Activated CD4-positive, alpha-beta T cell treated with anti-CD3 and anti-CD28 coated beads for 24 hours (primary cell): ENCODE results near the gene NECTIN2.
A peak's percentile ranks its signal among the peaks of the same experiment; 100 is the strongest.
"Not testable (repeated sequence)": the region's sequence is repeated elsewhere in the genome, so short reads cannot be mapped to it uniquely, and the experiment has no call there.

Experiments used
- DNase-seq, 2 donors: peaks; one replicate each; pipeline ENCODE4 v3.0.0-alpha.2; 2020; ENCODE audit warnings: low read depth in 2 of 2

NECTIN2 gene

DNA sequence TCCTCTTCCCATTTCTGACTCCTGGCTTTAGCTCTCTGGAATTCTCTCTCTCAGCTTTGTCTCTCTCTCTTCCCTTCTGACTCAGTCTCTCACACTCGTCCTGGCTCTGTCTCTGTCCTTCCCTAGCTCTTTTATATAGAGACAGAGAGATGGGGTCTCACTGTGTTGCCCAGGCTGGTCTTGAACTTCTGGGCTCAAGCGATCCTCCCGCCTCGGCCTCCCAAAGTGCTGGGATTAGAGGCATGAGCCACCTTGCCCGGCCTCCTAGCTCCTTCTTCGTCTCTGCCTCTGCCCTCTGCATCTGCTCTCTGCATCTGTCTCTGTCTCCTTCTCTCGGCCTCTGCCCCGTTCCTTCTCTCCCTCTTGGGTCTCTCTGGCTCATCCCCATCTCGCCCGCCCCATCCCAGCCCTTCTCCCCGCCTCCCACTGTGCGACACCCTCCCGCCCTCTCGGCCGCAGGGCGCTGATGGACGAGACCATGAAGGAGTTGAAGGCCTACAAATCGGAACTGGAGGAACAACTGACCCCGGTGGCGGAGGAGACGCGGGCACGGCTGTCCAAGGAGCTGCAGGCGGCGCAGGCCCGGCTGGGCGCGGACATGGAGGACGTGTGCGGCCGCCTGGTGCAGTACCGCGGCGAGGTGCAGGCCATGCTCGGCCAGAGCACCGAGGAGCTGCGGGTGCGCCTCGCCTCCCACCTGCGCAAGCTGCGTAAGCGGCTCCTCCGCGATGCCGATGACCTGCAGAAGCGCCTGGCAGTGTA, 62.2 kb downstream of the NECTIN2 start:
- no peak for DNase-seq

GRCh38 chr19:44908836-44909261, 62.8 kb downstream of the NECTIN2 start:
- no peak for DNase-seq

DNA sequence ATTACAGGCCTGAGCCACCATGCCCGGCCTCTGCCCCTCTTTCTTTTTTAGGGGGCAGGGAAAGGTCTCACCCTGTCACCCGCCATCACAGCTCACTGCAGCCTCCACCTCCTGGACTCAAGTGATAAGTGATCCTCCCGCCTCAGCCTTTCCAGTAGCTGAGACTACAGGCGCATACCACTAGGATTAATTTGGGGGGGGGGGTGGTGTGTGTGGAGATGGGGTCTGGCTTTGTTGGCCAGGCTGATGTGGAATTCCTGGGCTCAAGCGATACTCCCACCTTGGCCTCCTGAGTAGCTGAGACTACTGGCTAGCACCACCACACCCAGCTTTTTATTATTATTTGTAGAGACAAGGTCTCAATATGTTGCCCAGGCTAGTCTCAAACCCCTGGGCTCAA, 63.7 kb downstream of the NECTIN2 start:
- no peak for DNase-seq

GRCh38 chr19:44911896-44912295, 65.8 kb downstream of the NECTIN2 start:
- DNase-seq, result not testable (repeated sequence)

DNA sequence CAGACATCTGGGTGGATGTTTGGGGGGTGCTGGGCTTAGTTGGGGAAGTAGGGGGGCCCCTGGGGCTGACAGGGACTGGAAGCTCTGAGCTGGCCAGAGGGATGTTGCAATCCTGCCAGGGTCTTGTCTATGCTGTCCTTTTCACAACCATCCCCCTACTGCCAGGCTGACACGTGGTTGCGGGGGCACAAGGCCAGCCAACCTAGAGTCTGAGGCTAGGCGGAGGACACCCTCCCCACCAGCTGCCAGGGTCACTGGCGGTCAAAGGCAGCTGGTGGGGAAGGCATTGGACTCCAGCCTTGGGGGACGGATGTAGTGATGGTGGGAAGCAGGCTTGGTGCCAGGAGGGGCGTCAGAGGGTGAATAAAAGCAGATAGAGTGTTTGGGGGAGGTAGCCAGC, 66.8 kb downstream of the NECTIN2 start:
- no peak for DNase-seq

DNA sequence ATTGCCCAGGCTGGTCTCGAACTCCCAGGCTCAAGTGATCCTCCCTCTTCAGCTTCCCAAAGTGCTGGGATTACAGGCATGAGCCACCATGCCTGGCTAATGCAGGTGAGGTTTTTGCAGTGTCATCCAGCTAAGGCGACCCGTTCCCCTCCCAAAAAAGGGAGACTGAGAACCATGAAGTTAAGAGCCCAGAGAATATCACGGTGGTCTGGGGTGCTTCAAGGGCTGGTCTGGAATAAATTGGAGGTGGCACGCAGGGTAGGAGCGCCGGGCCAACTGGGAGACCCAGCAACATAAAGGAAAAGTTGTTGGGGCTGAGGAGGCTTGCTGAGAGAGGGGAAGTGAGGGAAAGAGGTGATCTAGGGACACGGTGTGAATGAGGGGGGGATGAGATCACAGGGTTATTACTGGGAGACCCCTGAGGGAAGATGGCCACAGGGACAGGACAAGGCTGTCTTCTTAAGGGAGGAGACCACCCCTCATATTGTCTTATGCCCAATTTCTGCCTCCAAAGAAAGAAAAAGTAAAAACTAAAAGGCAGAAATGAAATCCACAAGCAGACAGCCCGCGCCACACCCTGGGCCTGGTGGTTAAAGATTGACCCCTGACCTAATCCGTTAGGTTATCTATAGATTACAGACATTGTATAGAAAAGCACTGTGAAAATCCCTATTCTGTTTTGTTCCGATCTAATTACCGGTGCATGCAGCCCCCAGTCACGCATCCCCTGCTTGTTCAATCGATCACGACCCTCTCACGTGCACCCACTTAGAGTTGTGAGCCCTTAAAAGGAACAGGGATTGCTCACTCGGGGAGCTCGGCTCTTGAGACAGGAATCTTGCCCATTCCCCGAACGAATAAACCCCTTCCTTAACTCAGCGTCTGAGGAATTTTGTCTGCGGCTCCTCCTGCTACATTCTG, 67.7 kb downstream of the NECTIN2 start:
- not testable (repeated sequence) for DNase-seq

DNA sequence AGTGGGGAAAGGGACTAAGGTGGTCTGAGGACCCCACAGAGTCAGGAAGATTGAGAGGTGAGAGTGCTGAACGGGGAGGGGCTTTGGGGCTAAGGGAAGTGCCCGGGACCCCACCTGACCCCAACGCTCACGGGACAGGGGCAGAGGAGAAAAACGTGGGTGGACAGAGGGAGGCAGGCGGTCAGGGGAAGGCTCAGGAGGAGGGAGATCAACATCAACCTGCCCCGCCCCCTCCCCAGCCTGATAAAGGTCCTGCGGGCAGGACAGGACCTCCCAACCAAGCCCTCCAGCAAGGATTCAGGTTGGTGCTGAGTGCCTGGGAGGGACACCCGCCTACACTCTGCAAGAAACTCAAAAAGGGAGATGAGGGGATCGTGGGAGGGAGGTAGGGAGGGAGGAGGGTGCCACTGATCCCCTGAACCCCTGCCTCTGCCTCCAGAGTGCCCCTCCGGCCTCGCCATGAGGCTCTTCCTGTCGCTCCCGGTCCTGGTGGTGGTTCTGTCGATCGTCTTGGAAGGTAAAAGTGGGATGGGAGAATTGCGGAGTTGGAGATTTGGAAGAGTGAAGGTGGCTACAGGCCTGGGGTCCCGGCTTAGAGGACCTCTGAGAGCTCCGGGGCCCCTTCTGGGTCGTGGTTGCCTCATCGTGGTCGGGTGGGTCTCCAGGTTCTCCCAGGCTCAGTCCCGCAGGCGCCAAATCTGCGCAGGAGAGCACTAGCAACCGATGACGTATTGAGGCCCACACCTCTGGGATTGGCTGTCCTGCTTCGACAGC, 68.5 kb downstream of the NECTIN2 start, which contains the start of gene APOC1:
APOC1 (plus strand) TSS at position 176 of the 774 bp plus-strand sequence; CDS start at position 460, 284 bp downstream.
- DNase-seq, result peak; percentile 55 to 72

DNA sequence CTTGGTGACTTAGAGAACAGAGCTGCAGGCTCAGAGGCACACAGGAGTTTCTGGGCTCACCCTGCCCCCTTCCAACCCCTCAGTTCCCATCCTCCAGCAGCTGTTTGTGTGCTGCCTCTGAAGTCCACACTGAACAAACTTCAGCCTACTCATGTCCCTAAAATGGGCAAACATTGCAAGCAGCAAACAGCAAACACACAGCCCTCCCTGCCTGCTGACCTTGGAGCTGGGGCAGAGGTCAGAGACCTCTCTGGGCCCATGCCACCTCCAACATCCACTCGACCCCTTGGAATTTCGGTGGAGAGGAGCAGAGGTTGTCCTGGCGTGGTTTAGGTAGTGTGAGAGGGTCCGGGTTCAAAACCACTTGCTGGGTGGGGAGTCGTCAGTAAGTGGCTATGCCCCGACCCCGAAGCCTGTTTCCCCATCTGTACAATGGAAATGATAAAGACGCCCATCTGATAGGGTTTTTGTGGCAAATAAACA, 78.2 kb downstream of the NECTIN2 start:
- DNase-seq, result no peak

GRCh38 chr19:44925114-44925891, 79.2 kb downstream of the NECTIN2 start:
- no peak for DNase-seq

DNA sequence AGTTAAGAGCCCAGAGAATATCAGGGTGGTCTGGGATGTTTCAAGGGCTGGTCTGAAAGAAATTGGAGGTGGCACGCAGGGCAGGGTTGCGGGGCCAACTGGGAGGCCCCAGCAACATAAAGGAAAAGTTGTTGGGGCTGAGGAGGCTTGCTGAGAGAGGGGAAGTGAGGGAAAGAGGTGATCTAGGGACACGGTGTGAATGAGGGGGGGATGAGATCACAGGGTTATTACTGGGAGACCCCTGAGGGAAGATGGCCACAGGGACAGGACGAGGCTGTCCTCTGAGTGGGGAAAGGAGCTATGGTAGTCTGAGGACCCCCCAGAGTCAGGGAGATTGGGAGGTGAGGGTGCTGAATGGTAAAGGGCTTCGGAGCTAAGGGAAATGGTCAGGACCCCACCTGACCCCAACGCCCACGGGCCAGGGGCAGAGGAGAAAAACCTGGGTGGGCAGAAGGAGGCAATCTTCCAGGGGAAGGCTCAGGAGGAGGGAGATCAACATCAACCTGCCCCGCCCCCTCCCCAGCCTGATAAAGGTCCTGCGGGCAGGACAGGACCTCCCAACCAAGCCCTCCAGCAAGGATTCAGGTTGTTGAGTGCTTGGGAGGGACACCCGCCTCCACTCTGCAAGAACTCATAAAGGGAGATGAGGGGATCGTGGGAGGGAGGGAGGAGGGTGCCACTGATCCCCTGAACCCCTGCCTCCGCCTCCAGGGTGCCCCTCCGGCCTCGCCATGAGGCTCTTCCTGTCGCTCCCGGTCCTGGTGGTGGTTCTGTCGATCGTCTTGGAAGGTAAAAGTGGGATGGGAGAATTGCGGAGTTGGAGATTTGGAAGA, 80.4 kb downstream of the NECTIN2 start:
- DNase-seq, result not testable (repeated sequence)

DNA sequence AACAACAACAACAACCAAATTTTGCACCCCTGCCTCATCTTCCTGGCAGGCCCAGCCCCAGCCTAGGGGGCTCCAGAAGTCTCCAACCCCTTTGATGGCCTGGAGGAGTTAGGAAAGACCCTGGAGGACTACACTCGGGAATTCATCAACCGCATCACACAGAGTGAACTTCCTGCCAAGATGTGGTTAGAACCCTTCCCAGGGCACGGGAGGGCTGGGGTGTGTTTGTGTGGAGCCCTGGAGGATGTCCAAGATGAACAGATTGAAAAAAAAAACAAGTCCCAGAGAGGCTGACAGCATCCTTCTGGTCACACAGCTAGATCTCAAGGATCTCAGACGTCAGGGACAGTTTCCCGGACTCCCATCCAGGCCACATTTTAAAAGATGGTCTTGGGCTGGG, 81.6 kb downstream of the NECTIN2 start:
- no peak for DNase-seq

DNA sequence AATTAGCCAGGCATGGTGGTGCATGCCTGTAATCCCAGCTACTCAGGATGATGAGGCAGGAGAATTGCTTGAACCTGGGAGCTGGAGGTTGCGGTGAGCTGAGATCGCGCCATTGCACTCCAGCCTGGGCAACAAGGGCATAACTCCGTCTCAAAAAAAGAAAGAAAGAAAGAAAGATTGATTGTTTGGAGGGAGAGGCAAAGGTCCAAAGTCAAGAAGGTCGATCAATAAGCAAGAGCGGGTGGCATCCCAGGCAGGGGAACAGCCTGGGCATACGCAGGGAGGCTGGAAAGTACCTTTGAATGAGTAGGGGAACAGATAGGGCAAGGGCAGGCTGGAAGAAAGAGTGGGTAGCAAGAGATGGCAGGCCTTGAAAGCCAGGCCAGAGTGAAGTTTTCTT, 84.0 kb downstream of the NECTIN2 start:
- DNase-seq, result no peak

DNA sequence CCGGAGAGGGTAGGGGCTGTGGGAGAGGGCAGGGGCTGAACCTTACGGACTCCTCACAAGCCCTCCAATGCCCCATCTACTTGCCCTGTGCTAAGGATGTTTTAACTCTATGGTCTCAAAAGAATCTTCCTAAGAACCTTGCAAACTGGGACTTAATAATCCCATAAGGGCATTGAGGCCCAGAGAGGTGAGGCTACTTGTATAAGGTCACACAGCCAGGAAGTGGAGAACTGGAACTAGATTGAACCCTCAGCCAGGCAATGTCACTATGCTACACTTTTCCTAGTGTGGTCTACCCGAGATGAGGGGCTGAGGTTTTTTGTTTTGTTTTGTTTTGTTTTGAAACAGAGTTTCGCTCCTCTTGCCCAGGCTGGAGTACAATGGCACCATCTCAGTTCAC, 85.4 kb downstream of the NECTIN2 start:
- DNase-seq, result no peak
